Cerebellar cortex (tissue), 1 donor: ENCODE results near the gene IPPK.
A peak's percentile ranks its signal among the peaks of the same experiment; 100 is the strongest.

Experiments
- DNase-seq: peaks from one replicate; pipeline ENCODE4 v3.0.0-alpha.2; 2015; ENCODE audit warnings: low spot score

The IPPK gene

GRCh38 chr9:92669890-92670708, at the start of gene IPPK:
Gene IPPK, minus strand, starts transcription at chr9:92670131. Its CDS starts 143 bp downstream, at chr9:92669988.
- peak; percentile 98 for DNase-seq

GRCh38 chr9:92719028-92719647, 49.2 kb upstream of the IPPK start:
- no peak for DNase-seq

GRCh38 chr9:92718086-92719001, 48.4 kb upstream of the IPPK start:
- no peak for DNase-seq

- DNase-seq = no peak
Measured at GRCh38 chr9:92717201-92718085, 47.5 kb upstream of the IPPK start.

GRCh38 chr9:92716557-92716956, 46.6 kb upstream of the IPPK start:
- peak; percentile 54 for DNase-seq

- no peak for DNase-seq
Measured at GRCh38 chr9:92715488-92716231, 45.7 kb upstream of the IPPK start.

- DNase-seq = no peak
Measured at GRCh38 chr9:92714787-92715487, 45.0 kb upstream of the IPPK start.

GRCh38 chr9:92714016-92714415, 44.1 kb upstream of the IPPK start:
- DNase-seq = no peak

- DNase-seq = no peak
Measured at GRCh38 chr9:92713528-92713927, 43.6 kb upstream of the IPPK start.

GRCh38 chr9:92712767-92713166, 42.8 kb upstream of the IPPK start:
- no peak for DNase-seq

- no peak for DNase-seq
Measured at GRCh38 chr9:92711844-92712243, 41.9 kb upstream of the IPPK start.

- DNase-seq = no peak
Measured at GRCh38 chr9:92711146-92711545, 41.2 kb upstream of the IPPK start.

GRCh38 chr9:92710368-92710767, 40.4 kb upstream of the IPPK start:
- DNase-seq = no peak

GRCh38 chr9:92709954-92710353, 40.0 kb upstream of the IPPK start:
- no peak for DNase-seq

- no peak for DNase-seq
Measured at GRCh38 chr9:92709240-92709639, 39.3 kb upstream of the IPPK start.

GRCh38 chr9:92707530-92707929, 37.6 kb upstream of the IPPK start:
- no peak for DNase-seq

GRCh38 chr9:92706218-92706940, 36.4 kb upstream of the IPPK start:
- DNase-seq = peak; percentile 28

- no peak for DNase-seq
Measured at GRCh38 chr9:92704528-92704927, 34.6 kb upstream of the IPPK start.

- DNase-seq = no peak
Measured at GRCh38 chr9:92696619-92697018, 26.7 kb upstream of the IPPK start.
